GM15510 (cell line): Measurements from ENCODE around the gene RPA1.

Experiments used
- POLR2A ChIP-seq: IDR thresholded peaks from 3 replicates; pipeline ENCODE4 v1.6.1; 2011; ENCODE audit warnings: borderline replicate concordance; ENCODE audit not compliant: insufficient read length; ENCODE audit errors: extremely low read depth

RPA1 gene

DNA sequence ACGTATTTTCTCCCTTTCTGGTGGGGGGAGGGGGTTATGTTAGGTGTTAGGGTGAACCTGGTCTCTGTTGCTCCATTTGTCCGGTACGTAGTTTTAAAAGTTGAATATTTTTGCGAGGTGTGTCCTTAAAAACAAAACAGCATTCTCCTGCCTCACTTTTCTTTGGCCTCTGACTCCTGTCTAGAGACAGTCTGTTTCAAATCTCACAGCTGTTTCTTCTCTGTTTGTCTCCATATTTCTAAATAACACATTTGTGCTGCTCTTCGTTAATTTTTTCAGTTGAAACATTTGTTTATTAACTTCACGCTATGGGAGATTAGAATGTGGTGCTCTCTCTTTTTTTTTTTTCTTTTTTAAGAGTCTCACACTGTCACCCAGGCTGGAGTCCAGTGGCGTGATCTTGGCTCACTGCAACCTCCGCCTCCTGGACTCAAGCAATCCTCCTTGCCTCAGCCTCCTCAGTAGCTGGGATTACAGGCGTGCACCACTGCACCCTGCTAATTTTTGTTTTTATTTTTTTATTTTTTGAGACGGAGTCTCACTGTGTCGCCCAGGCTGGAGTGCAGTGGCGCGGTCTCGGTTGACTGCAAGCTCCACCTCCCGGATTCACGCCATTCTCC, 31.7 kb downstream of the RPA1 start:
- TF ChIP-seq POLR2A: no peak

DNA sequence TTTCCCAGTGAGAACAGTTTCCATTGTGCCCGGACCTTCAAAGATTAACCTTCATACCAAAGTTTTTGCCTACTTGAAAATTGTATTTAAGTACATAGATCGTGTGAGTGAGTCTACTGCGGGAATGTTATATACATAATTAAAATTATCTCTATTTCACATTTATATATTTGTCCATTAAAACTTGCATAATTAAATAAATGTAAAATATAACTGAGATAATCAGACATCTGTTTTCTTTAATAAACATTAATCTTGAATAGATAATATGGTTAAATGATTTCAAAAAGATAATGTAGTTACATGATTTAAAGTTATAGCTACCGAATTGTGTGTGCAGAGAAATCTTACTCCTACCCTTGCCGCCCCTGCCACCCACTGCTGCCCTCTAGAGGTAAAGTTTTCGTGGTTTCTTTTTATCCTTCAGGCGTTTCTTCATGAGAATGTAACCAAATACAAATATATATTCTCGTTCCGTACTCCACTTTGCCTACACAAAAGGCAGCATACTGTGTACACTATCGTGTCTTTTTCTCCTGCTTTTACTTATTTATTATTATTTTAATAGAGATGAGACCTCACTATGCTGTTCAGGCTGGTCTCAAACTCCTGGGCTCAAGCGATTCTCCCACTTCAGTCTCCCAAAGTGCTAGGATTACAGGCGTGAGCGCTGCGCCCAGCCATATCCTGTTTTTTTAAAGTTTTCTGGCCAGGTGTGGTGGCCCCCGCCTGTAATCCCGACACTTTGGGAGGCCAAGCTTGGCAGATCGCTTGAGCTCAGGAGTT, 35.6 kb downstream of the RPA1 start:
- no peak for TF ChIP-seq POLR2A

DNA sequence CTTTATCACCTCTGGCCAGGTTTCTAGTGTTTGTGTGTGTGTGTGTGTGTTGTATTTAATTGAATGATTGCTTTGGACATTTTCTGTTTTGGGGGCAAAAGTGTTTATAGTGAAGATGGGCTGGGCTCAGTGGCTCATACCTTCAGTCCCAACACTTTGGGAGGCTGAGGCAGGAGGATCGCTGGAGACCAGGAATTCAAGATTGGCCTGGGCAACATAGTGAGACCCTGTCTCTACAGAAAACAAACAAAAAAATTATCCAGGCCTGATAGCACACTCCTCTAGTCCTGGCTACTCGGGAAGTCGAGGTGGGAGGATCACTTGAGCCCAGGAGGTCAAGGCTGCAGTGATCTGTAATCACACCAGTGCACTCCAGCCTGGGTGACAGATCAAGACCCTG, 37.5 kb downstream of the RPA1 start:
- no peak for TF ChIP-seq POLR2A

DNA sequence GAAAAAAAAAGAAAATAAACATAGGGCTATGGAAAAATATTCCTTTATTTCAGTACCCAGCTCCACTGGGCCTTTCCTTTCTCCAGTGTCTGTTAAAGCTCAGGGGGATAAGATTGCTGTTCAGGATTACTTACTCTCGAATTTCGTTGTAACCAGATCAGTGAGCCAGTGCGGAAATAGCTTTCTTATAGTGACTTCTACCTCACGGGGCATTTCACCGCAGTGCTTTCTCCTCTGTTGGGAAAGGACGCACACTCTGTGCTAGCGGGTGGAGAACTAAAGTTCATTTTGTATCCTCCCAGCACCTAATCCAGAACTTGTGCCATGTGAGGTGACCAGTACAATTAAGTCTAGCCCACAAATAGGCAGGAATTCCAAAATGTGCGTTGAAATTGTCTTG, 38.3 kb downstream of the RPA1 start:
- TF ChIP-seq POLR2A: no peak

DNA sequence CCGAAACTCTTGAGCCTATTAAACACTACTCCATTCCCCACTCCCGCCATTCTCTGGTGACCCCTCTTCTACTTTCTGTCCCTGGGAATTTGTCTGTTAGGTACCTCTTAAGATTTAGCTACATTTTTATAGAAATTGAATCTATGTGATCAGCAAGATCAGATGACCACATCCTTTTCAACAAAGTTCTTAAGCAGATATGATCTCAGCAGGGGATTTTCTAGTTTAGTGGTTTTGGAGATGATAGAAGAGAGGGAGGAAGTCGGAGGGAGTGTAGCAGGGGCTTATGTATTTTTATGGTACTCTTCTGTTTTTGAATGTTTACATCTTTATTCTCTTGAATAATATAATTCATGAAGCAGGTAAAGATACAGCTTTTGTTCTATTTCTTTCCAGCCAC, 40.8 kb downstream of the RPA1 start:
- TF ChIP-seq POLR2A: no peak

DNA sequence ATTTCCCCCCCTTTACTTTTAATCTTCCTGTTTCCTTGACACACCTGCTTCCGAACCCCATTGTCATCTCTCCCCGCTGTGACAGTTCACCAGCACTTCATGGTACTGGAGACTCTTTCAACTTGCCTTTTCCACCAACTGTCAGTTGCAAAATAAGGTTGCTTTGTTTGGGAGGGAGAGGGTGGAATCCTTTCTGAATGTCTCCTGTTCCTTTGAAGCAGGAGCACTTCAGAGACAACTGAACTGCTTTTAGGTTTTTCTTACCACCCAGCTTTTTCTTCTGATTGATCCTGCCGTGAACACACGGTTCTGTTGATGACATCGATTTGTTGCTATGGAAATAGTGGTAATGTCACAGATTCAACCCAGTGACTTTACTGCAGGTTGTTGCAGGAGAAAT, 42.0 kb downstream of the RPA1 start:
- TF ChIP-seq POLR2A: no peak

DNA sequence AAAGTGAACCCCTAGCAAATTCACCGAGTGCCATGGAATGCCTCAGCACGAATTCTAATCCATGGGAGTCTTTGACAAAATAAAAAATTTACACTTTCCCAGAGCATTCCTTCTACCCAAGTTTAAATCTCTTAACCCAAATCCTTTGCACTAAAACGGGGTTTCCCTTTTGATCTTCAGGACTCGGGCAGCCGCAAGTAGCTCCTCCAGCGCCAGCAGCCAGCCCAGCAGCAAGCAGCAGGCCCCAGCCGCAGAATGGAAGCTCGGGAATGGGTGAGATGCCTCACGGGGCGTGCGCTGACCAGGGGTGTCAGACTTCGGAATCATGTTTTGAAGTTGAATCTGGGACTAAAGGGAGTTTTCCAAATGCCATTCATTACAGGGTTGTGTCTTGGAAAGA, 42.4 kb downstream of the RPA1 start:
- no peak for TF ChIP-seq POLR2A

DNA sequence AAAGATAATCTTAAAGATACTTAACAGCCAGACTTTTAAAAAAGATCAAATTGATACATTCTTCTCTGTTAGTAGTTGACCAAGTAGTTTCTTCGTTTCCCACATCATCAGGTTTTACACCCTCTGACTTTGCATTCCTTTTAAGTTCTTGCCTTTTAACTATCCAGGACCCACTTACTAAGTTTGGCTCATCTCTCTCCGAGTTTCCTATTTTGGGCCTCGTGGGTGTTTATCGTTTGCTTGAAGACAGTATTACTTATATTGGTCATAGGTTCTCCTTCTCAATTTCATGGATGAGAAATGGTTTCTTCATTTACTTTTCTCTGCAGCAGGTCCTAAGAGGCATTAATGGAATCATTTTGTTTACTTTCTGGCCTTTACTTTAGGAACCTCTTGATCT, 43.2 kb downstream of the RPA1 start:
- no peak for TF ChIP-seq POLR2A

DNA sequence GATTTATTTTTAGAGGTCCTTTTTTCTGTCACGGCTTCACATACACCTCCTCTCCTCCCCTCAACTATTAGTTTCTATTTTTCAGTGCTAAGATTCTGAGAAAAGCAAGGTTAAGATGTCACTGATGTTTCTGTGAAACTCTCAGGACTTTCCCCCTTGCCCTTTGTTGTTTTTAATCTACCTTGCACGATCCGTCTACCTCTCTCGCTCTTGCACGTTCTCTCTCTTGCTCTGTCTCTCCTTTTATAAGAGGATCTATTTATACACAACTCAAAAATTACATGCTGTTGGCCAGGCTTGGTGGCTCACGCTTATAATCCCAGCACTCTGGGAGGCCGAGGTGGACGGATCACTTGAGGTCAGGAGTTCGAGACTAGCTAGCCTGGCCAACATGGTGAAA, 43.6 kb downstream of the RPA1 start:
- TF ChIP-seq POLR2A: no peak

DNA sequence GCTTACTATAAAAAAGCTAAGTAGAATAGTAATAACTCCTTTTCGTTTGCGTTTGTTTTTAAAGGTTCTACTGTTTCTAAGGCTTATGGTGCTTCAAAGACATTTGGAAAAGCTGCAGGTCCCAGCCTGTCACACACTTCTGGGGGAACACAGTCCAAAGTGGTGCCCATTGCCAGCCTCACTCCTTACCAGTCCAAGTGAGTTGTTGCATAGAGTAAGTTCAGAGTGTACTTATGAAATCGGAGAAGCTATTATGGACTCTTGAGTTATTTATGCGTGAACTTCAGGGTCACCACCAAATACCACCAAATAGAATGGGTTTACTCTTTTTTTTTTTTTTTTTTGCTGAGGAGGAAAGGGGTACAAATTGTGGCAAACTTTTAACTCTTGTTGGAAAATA, 45.8 kb downstream of the RPA1 start:
- no peak for TF ChIP-seq POLR2A

DNA sequence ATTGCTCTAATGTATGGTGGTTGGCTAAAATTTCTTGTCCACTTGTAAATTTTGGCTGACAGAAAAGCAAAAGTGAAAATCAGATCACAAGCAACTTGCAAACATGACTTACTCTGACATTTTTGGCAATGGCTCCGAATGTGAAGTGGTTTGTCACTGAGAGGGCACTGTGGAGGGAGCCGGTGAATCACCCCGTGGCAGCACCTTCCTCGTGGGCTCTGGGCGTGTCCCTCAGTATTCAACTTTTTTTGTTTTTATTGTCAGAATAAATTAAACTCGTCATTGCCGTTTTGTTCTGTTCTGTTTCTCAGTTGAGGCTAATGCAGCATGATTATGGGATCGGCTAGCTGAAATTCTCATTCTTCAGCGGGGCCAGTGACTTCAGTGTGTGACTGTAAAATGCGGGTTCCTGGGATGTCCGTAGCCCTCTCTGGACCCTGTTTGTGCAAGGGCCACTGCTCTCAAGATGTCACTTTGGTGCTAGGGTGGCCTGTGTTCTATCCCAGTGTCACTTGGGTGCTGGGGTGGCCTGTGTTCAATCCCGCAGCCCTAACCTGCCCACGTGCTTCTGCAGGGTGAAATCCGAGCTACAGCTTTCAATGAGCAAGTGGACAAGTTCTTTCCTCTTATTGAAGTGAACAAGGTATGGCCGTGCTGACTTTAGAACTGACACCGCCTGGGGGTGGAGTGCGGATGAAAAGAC, 48.8 kb downstream of the RPA1 start:
- no peak for TF ChIP-seq POLR2A

DNA sequence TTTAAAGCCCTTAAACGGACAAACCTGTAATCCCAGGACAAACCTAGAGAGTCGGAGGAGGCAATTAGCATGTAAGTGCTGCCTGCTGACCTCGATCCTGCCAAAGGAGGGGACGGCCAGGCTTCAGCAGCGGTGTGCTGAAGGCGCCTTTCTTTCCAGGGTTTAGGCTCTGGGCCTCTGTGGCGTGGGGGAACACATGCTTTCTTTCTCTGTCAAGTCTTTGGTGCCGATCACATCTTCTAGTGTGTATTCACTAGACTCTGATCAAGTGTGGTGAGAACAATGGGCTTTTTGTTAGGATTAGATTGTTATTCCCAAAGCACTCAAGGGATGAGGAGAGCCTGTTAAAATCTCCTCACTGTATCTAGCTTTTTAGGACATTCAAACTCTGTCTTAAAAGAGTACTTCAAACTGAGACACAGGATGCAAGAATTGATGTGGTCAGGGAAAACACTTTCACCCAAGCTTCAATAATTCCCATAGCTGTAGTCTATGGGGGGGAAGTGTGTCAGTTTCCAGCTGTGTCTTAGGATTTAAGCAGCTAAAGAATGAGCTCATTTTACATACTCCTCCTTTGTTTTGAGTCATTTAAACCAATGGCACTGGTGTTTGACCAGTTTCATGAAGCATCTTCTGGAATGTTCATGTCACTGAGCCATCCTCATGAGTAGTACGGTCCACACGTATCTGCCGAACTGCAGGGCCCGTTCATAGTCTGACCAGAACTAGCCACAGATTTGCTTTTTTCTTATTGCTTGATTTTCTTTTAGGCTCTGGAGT, 51.2 kb downstream of the RPA1 start:
- no peak for TF ChIP-seq POLR2A

DNA sequence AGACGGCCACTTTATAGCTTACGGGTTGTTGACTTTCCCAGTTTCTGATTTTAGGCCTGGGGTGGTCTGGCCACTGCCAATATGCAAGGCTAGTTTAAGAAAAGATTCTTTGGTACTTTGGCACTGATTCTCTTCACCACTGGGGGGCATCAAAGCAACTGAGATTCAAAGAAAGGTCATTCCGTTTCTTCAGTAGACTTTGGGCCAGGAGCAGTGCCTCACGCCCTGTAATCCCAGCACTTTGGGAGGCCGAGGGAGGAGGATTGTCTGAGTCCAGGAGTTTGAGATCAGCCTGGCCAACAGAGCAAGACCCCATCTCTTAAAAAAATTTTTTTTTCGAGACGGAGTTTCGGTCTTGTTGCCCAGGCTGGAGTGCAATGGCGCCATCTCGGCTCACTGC, 53.0 kb downstream of the RPA1 start:
- no peak for TF ChIP-seq POLR2A

DNA sequence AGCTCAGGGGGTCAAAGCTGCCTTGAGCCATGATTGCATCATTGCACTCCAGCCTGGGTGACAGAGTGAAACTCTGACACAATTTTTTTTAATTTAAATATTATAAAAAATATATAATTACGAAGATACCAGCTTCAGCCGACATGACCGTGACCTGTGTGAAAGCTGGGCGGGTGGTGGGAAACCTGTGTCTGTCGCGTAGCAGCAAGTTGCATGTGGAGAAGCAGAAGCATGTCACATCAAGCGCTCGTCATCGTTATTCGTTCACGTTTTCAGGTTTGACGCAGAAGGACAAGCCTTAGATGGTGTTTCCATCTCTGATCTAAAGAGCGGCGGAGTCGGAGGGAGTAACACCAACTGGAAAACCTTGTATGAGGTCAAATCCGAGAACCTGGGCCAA, 53.7 kb downstream of the RPA1 start:
- TF ChIP-seq POLR2A: no peak

DNA sequence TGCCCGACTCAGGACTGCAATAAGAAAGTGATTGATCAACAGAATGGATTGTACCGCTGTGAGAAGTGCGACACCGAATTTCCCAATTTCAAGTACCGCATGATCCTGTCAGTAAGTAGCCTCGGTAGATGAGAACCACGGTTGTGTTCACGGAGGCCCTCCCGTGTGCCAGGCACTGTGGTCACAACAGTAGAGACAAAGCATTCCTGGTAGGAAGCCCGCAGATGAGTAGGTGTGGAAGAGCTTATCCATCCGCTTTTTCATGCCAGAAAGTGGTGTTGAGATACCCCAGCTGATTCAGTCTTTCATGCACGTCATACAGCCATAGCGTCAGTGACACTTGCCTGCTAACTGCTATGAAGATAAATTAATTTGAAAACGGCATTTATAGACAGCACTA, 58.9 kb downstream of the RPA1 start:
- no peak for TF ChIP-seq POLR2A
